GM21717 (cell line): ENCODE measurements around the gene C17orf78.
"Not testable (repeated sequence)": the region's sequence is repeated elsewhere in the genome, so short reads cannot be mapped to it uniquely, and the experiment has no call there.

ENCODE experiments used
- ATAC-seq: cut with Tn5 transposase; IDR thresholded peaks from one replicate; pipeline ENCODE4 v1.9.1; 2021; ENCODE audit warnings: mild to moderate bottlenecking, moderate library complexity; ENCODE audit not compliant: unreplicated experiment

C17orf78 gene

GRCh38 chr17:37430051-37430627 lies 54.4 kb downstream of the C17orf78 start:
- ATAC-seq, result no peak

- ATAC-seq, result no peak
These were observed 56.9 kb downstream of the C17orf78 start for GRCh38 chr17:37432671-37433070.

GRCh38 chr17:37438141-37438540 lies 62.4 kb downstream of the C17orf78 start:
- no peak for ATAC-seq

GRCh38 chr17:37440424-37440823 lies 64.6 kb downstream of the C17orf78 start:
- no peak for ATAC-seq

DNA sequence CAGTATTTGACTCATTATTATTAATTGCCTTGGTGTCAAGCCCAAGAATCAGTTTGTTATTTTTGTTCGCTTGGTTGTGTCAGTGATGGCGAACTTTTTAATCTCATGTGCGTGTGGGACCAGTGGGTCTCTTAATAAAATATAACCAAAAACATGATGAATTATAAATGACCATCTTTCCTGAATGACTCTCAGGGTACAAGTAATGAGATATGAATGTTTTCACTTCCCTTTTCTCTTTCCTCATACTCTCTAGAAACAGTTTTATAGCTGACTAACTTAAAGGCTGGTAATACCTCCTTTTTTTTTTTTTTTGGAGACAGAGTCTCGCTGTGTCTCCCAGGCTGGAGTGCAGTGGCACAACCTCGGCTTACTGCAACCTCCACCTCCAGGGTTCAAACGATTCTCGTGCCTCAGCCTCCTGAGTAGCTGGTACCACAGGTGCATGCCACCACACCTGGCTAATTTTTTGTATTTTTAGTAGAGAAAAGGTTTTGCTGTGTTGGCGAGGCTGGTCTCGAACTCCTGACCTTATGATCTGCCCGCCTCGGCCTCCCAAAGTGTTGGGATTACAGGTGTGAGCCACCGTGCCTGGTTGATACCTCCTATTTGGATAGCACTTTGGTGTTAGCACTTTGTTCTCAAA lies 65.7 kb downstream of the C17orf78 start:
- not testable (repeated sequence) for ATAC-seq
